ENCODE data around the gene PAPPA2. TPM values are rescaled to one million over a fixed set of nuclear protein-coding genes. Genes with fewer than 3 reads are reported as not detected.

The PAPPA2 gene
- total RNA-seq, 1 experiment from 2014 or later: not detected

GRCh38 chr1:176696109-176696508 lies 233.1 kb downstream of the PAPPA2 start:
- Histone ChIP-seq H3K4me1 (replicated peaks; ENCODE audit: insufficient read depth) (no peaks in the 10 kb centered on the region), H4K20me1 (ENCODE audit: insufficient read depth) (no peaks in the 10 kb centered on the region), H2AFZ (no peak overlapping the region), H3K27ac (no peak overlapping the region), H3K9me2 (ENCODE audit: insufficient read depth) (no peaks in the 10 kb centered on the region), H3K4me2 (no peak overlapping the region), H3K9me3 (ENCODE audit: insufficient read depth, low read depth) (no peaks in the 10 kb centered on the region), H3K36me3 (ENCODE audit: low read depth) (no peaks in the 10 kb centered on the region), H3F3A (ENCODE audit: insufficient read depth, low read depth) (no peaks in the 10 kb centered on the region), H3K4me3 (no peak overlapping the region), H3K27me3 (ENCODE audit: insufficient read depth, low read depth) (peaks cover 19% of the 10 kb centered on the region), H3K79me2 (ENCODE audit: low read depth) (no peaks in the 10 kb centered on the region)
- no peak for DNase-seq
- ChIA-PET POLR2A (ENCODE audit: unreplicated experiment) (no interaction called here), CTCF (no interaction called here)
- intact Hi-C loops (cut with micrococcal nuclease; ENCODE audit: unreplicated experiment): no loop called here
- TF ChIP-seq CTCF (conservative IDR thresholded peaks at IDR 0.05) (no peak), EZH2 (IDR thresholded peaks at IDR 0.05; ENCODE audit: low read depth) (no peak)
- BruUV-seq (replicated peaks): no TSS peak

GRCh38 chr1:176696689-176697088 lies 233.7 kb downstream of the PAPPA2 start:
- intact Hi-C loops (cut with micrococcal nuclease; ENCODE audit: unreplicated experiment): no loop called here
- Histone ChIP-seq H3K9me3 (ENCODE audit: insufficient read depth, low read depth) (no peaks in the 10 kb centered on the region), H3K4me2 (no peak overlapping the region), H4K20me1 (ENCODE audit: insufficient read depth) (no peaks in the 10 kb centered on the region), H2AFZ (no peak overlapping the region), H3K4me3 (no peak overlapping the region), H3K4me1 (replicated peaks; ENCODE audit: insufficient read depth) (no peaks in the 10 kb centered on the region), H3K36me3 (ENCODE audit: low read depth) (no peaks in the 10 kb centered on the region), H3K9me2 (ENCODE audit: insufficient read depth) (no peaks in the 10 kb centered on the region), H3F3A (ENCODE audit: insufficient read depth, low read depth) (no peaks in the 10 kb centered on the region), H3K79me2 (ENCODE audit: low read depth) (no peaks in the 10 kb centered on the region), H3K27me3 (ENCODE audit: insufficient read depth, low read depth) (peaks cover 19% of the 10 kb centered on the region), H3K27ac (no peak overlapping the region)
- ChIA-PET POLR2A (ENCODE audit: unreplicated experiment) (no interaction called here), CTCF (no interaction called here)
- no peak for DNase-seq
- no peak for TF ChIP-seq CTCF (conservative IDR thresholded peaks at IDR 0.05)
- TF ChIP-seq EZH2 (IDR thresholded peaks at IDR 0.05; ENCODE audit: low read depth): no peak
- no TSS peak for BruUV-seq (replicated peaks)

- no peaks in the 10 kb centered on the region for H3K9me3 ChIP-seq (ENCODE audit: insufficient read depth, low read depth)
- H3K27ac ChIP-seq: no peak overlapping the region
- intact Hi-C loops (cut with micrococcal nuclease; ENCODE audit: unreplicated experiment): no loop called here
- peaks cover 6% of the 10 kb centered on the region; the same call in 1 of the 2 replicates for H3K27me3 ChIP-seq (ENCODE audit: insufficient read depth, low read depth)
- no peaks in the 10 kb centered on the region for H3K4me1 ChIP-seq (replicated peaks; ENCODE audit: insufficient read depth)
- H3F3A ChIP-seq (ENCODE audit: insufficient read depth, low read depth): no peaks in the 10 kb centered on the region
- no peaks in the 10 kb centered on the region for H3K79me2 ChIP-seq (ENCODE audit: low read depth)
- BruUV-seq (replicated peaks): no TSS peak
- H2AFZ ChIP-seq: no peak overlapping the region; the same call in 1 of the 2 replicates
- POLR2A ChIA-PET (ENCODE audit: unreplicated experiment): no interaction called here
- H3K36me3 ChIP-seq (ENCODE audit: low read depth): no peaks in the 10 kb centered on the region
- no peak overlapping the region for H3K4me2 ChIP-seq
- no peak for TF ChIP-seq CTCF (conservative IDR thresholded peaks at IDR 0.05)
- no peak for TF ChIP-seq EZH2 (IDR thresholded peaks at IDR 0.05; ENCODE audit: low read depth)
- H4K20me1 ChIP-seq (ENCODE audit: insufficient read depth): no peaks in the 10 kb centered on the region
- CTCF ChIA-PET: no interaction called here
- no peak for DNase-seq
- no peak overlapping the region for H3K4me3 ChIP-seq
- no peaks in the 10 kb centered on the region for H3K9me2 ChIP-seq (ENCODE audit: insufficient read depth)
Measured at GRCh38 chr1:176699821-176700220, 236.8 kb downstream of the PAPPA2 start.

All from PC-9 (cell line).